GM23338 (cell line): Measurements from ENCODE around the gene EIF1B.

Experiments used
- EZH2 ChIP-seq: fragments of 200-600 bp; sonication (generic); IDR thresholded peaks from one replicate; pipeline ENCODE4 v1.8.0; 2017; ENCODE audit warnings: antibody characterized with exemption, mild to moderate bottlenecking, low read depth; ENCODE audit not compliant: unreplicated experiment
- POLR2AphosphoS5 ChIP-seq: IDR thresholded peaks from 2 replicates; pipeline ENCODE4 v1.6.1; 2016; ENCODE audit warnings: antibody characterized with exemption, low read depth
- TF ChIP-seq, protein P1 (sequence below), 2 experiments: fragments of 200-600 bp in 1 of 2; sonication (generic) in 1 of 2; conservative IDR thresholded peaks; 2 replicates each; pipeline versions ENCODE4 v1.5.1 to v1.6.1; 2016 to 2017; ENCODE audit warnings: antibody characterized with exemption in 2 of 2, low read depth in 2 of 2, mild to moderate bottlenecking in 2 of 2, moderate library complexity in 1 of 2
- TF ChIP-seq, protein P2 (sequence below): IDR thresholded peaks from one replicate; pipeline ENCODE4 v1.6.1; 2018; ENCODE audit warnings: antibody characterized with exemption; ENCODE audit not compliant: unreplicated experiment

DNA sequence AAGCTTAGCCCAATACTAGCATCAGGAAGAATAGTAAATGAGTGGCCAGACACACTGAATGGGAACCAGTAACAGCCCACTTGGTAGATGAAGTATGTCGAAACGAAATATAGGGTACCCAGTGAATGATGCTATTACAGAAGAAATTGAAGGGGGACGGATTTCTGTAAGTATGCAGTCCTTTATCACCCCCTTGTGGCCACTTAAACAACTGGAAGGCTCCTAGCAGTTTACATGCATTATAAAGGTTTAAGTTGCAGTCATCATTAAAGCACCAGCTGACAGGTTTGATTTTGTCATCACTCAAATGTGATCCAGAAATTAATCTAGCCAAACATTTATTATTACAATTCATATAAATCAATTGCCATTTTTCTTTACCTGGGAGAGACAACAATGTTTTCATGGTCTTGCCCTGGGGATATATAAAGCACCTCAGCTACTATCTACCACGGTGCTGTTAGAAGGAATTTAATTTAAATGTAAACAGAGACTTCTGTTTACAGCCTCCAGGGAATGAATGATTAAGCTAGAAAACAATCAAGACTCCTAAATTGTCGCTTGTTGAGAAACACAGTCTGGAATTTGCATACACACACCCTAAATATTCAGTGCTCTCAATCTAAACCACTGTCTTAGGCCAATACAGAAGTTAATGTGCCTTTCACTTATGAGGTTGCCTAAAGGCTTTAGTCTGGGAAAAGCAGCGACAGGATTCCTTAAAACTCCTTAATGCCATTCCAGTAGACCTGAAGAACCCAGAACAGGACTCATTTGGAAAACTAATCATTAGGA is 7.8 kb downstream of the EIF1B start:
- TF ChIP-seq POLR2AphosphoS5 (no peak), EZH2 (no peak)
- TF ChIP-seq, protein P1, sequence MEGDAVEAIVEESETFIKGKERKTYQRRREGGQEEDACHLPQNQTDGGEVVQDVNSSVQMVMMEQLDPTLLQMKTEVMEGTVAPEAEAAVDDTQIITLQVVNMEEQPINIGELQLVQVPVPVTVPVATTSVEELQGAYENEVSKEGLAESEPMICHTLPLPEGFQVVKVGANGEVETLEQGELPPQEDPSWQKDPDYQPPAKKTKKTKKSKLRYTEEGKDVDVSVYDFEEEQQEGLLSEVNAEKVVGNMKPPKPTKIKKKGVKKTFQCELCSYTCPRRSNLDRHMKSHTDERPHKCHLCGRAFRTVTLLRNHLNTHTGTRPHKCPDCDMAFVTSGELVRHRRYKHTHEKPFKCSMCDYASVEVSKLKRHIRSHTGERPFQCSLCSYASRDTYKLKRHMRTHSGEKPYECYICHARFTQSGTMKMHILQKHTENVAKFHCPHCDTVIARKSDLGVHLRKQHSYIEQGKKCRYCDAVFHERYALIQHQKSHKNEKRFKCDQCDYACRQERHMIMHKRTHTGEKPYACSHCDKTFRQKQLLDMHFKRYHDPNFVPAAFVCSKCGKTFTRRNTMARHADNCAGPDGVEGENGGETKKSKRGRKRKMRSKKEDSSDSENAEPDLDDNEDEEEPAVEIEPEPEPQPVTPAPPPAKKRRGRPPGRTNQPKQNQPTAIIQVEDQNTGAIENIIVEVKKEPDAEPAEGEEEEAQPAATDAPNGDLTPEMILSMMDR (conservative IDR thresholded peaks at IDR 0.05; ENCODE audit: low read depth in 2 of 2): peak; percentile 84 to 92
- TF ChIP-seq, protein P2, sequence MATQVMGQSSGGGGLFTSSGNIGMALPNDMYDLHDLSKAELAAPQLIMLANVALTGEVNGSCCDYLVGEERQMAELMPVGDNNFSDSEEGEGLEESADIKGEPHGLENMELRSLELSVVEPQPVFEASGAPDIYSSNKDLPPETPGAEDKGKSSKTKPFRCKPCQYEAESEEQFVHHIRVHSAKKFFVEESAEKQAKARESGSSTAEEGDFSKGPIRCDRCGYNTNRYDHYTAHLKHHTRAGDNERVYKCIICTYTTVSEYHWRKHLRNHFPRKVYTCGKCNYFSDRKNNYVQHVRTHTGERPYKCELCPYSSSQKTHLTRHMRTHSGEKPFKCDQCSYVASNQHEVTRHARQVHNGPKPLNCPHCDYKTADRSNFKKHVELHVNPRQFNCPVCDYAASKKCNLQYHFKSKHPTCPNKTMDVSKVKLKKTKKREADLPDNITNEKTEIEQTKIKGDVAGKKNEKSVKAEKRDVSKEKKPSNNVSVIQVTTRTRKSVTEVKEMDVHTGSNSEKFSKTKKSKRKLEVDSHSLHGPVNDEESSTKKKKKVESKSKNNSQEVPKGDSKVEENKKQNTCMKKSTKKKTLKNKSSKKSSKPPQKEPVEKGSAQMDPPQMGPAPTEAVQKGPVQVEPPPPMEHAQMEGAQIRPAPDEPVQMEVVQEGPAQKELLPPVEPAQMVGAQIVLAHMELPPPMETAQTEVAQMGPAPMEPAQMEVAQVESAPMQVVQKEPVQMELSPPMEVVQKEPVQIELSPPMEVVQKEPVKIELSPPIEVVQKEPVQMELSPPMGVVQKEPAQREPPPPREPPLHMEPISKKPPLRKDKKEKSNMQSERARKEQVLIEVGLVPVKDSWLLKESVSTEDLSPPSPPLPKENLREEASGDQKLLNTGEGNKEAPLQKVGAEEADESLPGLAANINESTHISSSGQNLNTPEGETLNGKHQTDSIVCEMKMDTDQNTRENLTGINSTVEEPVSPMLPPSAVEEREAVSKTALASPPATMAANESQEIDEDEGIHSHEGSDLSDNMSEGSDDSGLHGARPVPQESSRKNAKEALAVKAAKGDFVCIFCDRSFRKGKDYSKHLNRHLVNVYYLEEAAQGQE: no peak
